Mesothelial cell of epicardium (in vitro differentiated cells): ENCODE data around the gene HNRNPLL. TPM values are rescaled to one million over a fixed set of nuclear protein-coding genes. Genes with fewer than 3 reads are reported as not detected.

Source experiments
- DNase-seq, 2 experiments: peaks; one replicate each; pipeline ENCODE4 v3.0.0; 2021; ENCODE audit warnings: low spot score in 2 of 2; ENCODE audit not compliant: unreplicated experiment in 2 of 2
- H3K27ac Mint-ChIP-seq: 2 replicates; pipeline ENCODE4 v1.8.0; 2021; ENCODE audit warnings: mixed read lengths
- H3K27me3 Mint-ChIP-seq: 2 replicates; pipeline ENCODE4 v1.8.0; 2021; ENCODE audit warnings: low read depth, mixed read lengths
- H3K36me3 Mint-ChIP-seq: 2 replicates; pipeline ENCODE4 v1.8.0; 2021; ENCODE audit warnings: mixed read lengths
- H3K4me1 Mint-ChIP-seq: 2 replicates; pipeline ENCODE4 v1.8.0; 2021; ENCODE audit warnings: mixed read lengths
- H3K4me3 Mint-ChIP-seq: 2 replicates; pipeline ENCODE4 v1.8.0; 2021; ENCODE audit warnings: mild to moderate bottlenecking, moderate library complexity, mixed read lengths
- H3K9me3 Mint-ChIP-seq: 2 replicates; pipeline ENCODE4 v1.8.0; 2021; ENCODE audit warnings: mixed read lengths
- CTCF ChIP-seq: fragments of 200-600 bp; sonication (generic); IDR thresholded peaks from one replicate; pipeline ENCODE4 v1.5.0; 2021; ENCODE audit warnings: antibody characterized with exemption; ENCODE audit not compliant: unreplicated experiment
- total RNA-seq: library from RNA; stranded (reverse); gene quantifications from 3 replicates; pipeline ENCODE4 v1.2.1, GENCODE V29; 2021

HNRNPLL gene
- total RNA-seq, 1 donor from 2014 or later, result 80.7 TPM

- no peaks in the 10 kb centered on the region for H3K27me3 Mint-ChIP-seq
- H3K36me3 Mint-ChIP-seq, result peaks cover 30% of the 10 kb centered on the region
- H3K9me3 Mint-ChIP-seq, result no peaks in the 10 kb centered on the region
- H3K4me3 Mint-ChIP-seq, result no peak overlapping the region
- DNase-seq, result no peak
- no peak overlapping the region for H3K27ac Mint-ChIP-seq
- H3K4me1 Mint-ChIP-seq, result no peaks in the 10 kb centered on the region
- peak; percentile 43 for TF ChIP-seq CTCF
These were observed 47.6 kb downstream of the HNRNPLL start for GRCh38 chr2:38554973-38555595.

DNA sequence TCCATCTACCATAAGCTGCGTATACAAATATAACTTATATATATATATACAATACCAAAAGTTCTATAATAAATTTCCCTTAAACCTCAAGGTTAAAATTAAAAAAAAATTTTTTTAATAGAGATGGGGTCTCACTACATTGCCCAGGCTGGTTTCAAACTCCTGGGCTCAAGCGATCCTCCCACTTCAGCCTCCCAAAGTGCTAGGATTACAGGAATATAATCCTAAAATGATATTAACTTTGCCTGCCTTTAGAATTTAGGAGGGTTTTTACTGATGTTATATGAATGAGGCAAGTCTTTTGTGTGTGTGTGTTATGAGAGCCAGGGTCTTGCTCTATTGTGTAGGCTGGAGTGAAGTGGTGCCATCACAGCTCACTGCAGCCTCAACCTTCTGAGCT, 49.2 kb downstream of the HNRNPLL start:
- TF ChIP-seq CTCF, result no peak
- H3K27ac Mint-ChIP-seq, result no peak overlapping the region
- peaks cover 28% of the 10 kb centered on the region for H3K36me3 Mint-ChIP-seq
- DNase-seq, result no peak
- H3K9me3 Mint-ChIP-seq, result no peaks in the 10 kb centered on the region
- H3K27me3 Mint-ChIP-seq, result no peaks in the 10 kb centered on the region
- H3K4me3 Mint-ChIP-seq, result no peak overlapping the region
- peaks cover 10% of the 10 kb centered on the region for H3K4me1 Mint-ChIP-seq

DNA sequence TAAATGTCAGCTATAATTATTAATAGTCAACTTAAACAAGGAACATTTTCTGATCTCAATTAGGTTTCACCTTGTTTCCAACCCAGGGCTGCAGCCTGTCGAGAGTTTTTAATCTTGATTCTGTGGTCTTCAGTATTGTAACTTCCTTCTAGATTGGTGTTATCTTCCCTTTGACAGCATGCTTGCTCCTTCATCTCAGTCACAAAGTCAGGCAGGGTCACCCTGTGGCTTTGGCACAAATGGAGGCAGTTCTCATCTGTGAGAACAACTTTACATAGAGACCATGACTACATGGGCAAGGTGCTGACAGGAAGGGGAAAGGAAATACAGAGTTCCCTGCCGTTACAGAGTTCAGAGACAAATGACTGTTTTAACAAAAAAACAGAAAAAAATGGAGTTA, 50.5 kb downstream of the HNRNPLL start:
- DNase-seq, result no peak
- H3K4me3 Mint-ChIP-seq, result no peak overlapping the region
- peaks cover 5% of the 10 kb centered on the region for H3K9me3 Mint-ChIP-seq
- H3K4me1 Mint-ChIP-seq, result peaks cover 10% of the 10 kb centered on the region
- no peak for TF ChIP-seq CTCF
- peaks cover 28% of the 10 kb centered on the region for H3K36me3 Mint-ChIP-seq
- no peaks in the 10 kb centered on the region for H3K27me3 Mint-ChIP-seq
- H3K27ac Mint-ChIP-seq, result no peak overlapping the region

- peaks cover 8% of the 10 kb centered on the region for H3K9me3 Mint-ChIP-seq
- H3K4me3 Mint-ChIP-seq, result no peak overlapping the region
- no peak for DNase-seq
- H3K4me1 Mint-ChIP-seq, result peaks cover 10% of the 10 kb centered on the region
- H3K27ac Mint-ChIP-seq, result no peak overlapping the region
- peaks cover 26% of the 10 kb centered on the region for H3K36me3 Mint-ChIP-seq
- no peak for TF ChIP-seq CTCF
- H3K27me3 Mint-ChIP-seq, result no peaks in the 10 kb centered on the region
These were observed 51.0 kb downstream of the HNRNPLL start for GRCh38 chr2:38551746-38552145.

DNA sequence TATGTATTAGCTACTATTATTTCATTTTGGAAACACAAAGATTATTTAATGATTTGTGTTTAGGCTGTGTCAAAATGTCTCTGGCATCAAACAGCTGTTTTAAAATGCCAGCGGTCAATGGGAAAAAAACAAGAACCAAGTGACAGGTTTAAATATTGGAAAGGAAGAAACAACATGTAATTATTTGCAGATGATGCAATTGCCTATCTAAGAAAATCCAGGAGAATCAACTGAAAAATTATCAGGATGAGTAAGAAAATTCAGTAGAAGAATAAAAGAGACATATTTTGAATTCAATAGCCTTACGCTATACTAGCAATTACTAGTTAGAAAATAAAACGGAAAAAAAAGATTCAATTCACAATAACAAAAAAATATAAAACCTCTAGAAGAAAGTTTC, 51.6 kb downstream of the HNRNPLL start:
- peaks cover 11% of the 10 kb centered on the region for H3K9me3 Mint-ChIP-seq
- H3K4me1 Mint-ChIP-seq, result peaks cover 10% of the 10 kb centered on the region
- no peak for DNase-seq
- peaks cover 23% of the 10 kb centered on the region for H3K36me3 Mint-ChIP-seq
- no peak overlapping the region for H3K4me3 Mint-ChIP-seq
- H3K27me3 Mint-ChIP-seq, result no peaks in the 10 kb centered on the region
- H3K27ac Mint-ChIP-seq, result no peak overlapping the region
- no peak for TF ChIP-seq CTCF

DNA sequence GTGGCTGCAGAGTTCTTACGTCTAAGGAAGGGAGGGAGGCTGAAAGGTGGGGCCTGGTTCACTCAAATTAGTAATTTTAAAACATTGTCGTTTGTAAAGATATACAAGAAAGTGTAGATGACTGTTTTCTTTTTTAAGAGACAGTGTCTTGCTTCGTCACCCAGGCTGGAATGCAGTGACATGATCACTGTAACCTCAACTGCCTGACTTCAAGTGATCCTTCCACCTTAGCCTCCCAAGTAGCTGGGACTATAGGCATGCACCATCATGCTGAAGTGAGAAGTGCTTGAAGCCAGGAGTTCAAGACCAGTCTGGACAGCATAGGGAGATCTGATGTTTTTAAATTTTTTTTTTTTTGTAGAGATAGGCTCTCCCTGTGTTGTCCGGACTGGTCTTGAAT, 52.9 kb downstream of the HNRNPLL start:
- Mint-ChIP-seq H3K4me1 (peaks cover 10% of the 10 kb centered on the region), H3K9me3 (peaks cover 11% of the 10 kb centered on the region), H3K36me3 (peaks cover 20% of the 10 kb centered on the region), H3K27ac (no peak overlapping the region), H3K27me3 (no peaks in the 10 kb centered on the region), H3K4me3 (no peak overlapping the region)
- DNase-seq, result no peak
- TF ChIP-seq CTCF, result no peak
